RWPE1 (cell line): Measurements from ENCODE around the gene MRTO4.
A peak's percentile ranks its signal among the peaks of the same experiment; 100 is the strongest.
"Not testable (repeated sequence)": the region's sequence is repeated elsewhere in the genome, so short reads cannot be mapped to it uniquely, and the experiment has no call there.

Experiments
- CTCF ChIA-PET: fragments of 350-600 bp; sonication (Branson Sonifier 250); formaldehyde crosslinking; extraction: SDS; loops from one replicate; lab custom pipeline; 2021; lab: Yijun Ruan, JAX
- POLR2A ChIA-PET: fragments of 400-600 bp; formaldehyde crosslinking; extraction: SDS; loops from one replicate; lab custom pipeline; 2020; ENCODE audit warnings: antibody characterized with exemption; ENCODE audit not compliant: low non-redundant PET; lab: Yijun Ruan, JAX
- DNase-seq: peaks from one replicate; pipeline ENCODE4 v3.0.0; 2012; ENCODE audit warnings: low spot score
- H3K27ac ChIP-seq: fragments of 450-650 bp; 2 replicates; pipeline ENCODE4 v1.5.1; 2017
- CTCF ChIP-seq: fragments of 450-650 bp; conservative IDR thresholded peaks from 2 replicates; pipeline ENCODE4 v1.5.1; 2017; ENCODE audit warnings: low read depth, mild to moderate bottlenecking

MRTO4 gene

DNA sequence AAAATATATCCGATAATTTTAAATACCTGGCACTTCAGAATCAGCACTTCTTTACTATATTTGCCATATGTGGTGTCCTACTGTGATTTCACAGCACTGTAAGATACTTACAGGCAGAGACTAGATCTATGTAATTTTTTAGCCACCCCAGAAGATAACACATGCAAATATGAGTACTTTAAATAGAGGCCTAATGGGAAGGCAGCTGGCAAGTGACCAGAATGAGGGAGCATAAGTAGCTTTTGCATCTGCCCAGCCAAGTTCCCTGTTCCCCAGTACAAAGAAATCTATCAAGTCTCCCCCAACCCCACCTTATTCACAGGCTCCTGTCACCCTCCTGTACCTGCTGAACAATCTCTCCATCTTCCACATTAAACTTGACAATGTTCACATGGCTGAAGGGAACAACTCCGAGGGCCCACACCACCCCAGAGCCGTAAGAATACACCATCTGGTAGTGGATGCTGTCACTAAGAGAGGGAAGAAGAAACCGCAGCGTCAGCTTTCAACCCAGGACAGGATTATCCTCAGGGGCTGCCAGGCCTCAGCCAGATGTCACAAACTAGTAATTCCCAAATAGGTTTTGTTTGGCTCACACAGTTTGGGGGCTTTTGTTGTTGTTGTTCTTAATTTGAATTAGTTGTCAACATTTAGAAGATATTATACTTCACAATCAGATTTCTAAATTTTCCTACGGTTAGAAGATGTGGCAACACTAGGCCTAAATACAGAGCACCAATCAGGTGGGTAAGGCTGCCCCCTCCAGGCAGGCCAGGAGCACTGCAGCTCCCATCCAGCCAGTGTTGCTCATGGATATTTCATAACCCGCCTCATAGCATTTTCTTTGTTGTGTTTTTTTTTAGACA lies 10.7 kb upstream of the MRTO4 start:
- ChIA-PET POLR2A (no interaction called here), CTCF (interaction anchor here (0.8 to 1.0 kb wide), 3 partner anchors 19 to 25 kb away, joined by 3 to 8 read pairs (median 3); no protein-coding TSS in a partner anchor)
- no peak overlapping the region for H3K27ac ChIP-seq
- TF ChIP-seq CTCF, result peak; percentile 88
- DNase-seq, result peak; percentile 75

- CTCF ChIA-PET, result no interaction called here
- POLR2A ChIA-PET, result interaction anchor here (0.6 kb wide), 1 partner anchor 13 kb away, joined by 4 read pairs; no protein-coding TSS in a partner anchor
- H3K27ac ChIP-seq, result peak overlapping the region; percentile 97
- no peak for TF ChIP-seq CTCF
- DNase-seq, result peak; percentile 42
These were observed 838 bp upstream of the MRTO4 start for GRCh38 chr1:19250629-19251304.

GRCh38 chr1:19254416-19254815 lies 2.8 kb downstream of the MRTO4 start:
- no peak for TF ChIP-seq CTCF
- no peak overlapping the region for H3K27ac ChIP-seq
- no peak for DNase-seq
- CTCF ChIA-PET, result no interaction called here
- POLR2A ChIA-PET, result no interaction called here

DNA sequence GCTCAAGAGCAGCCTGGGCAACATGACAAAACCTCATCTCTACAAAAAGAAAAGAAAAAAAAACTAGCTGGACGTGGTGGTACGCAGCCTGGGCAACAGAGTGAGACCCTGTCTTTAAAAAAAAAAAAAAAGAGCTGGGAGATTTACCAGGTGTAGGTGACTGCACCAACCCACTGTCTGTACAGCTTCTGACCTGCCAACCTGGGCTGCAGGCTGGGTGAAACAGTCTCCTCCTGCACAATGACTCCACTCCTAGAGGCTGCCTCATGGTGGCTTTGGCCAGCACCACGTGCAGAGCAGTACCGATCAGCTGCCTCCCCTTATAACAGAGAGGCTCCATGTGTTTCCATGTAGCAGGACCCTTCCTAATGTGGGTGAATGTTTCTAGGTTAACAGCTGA lies 3.7 kb downstream of the MRTO4 start:
- no peak for DNase-seq
- ChIA-PET POLR2A (no interaction called here), CTCF (interaction anchor here (0.6 to 0.7 kb wide), 2 partner anchors 12 to 401 kb away, joined by 3 to 4 read pairs; no protein-coding TSS in a partner anchor)
- no peak overlapping the region for H3K27ac ChIP-seq
- no peak for TF ChIP-seq CTCF

- POLR2A ChIA-PET, result not testable (repeated sequence)
These were observed 4.7 kb downstream of the MRTO4 start for GRCh38 chr1:19256301-19256700.

DNA sequence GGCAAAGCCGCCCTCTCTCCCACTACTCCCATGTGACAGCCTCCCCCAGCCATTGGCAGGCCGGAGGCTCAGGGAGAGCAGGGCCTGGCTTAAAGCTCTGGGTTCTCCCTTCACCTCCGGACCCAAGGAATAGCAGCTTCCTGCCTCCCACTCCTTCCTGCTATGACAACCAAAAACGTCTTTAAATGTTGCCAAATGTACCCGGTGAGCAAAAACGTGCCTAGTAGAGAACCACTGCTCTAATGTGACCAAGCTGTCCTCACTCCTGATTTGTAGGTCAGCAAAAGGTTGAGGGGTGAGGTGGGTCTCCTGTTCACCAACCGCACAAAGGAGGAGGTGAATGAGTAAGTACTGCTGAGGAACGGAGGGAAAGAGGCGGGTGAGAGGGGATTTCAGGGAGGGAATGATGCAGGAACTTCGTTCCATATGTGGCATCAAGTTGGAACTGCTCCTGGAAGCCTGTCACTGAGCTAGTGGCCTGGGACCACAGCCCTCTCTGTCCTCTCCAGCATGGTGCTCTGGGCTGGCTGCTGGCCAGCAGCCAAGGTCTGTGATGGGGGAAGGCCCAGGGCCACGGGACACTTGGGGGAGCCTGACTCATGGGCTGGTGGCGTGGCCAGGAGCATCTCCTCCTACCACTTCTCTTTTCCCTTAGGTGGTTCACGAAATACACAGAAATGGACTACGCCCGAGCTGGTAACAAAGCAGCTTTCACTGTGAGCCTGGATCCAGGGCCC lies 5.7 kb downstream of the MRTO4 start:
- ChIA-PET POLR2A (no interaction called here), CTCF (no interaction called here)
- no peak for TF ChIP-seq CTCF
- no peak for DNase-seq
- H3K27ac ChIP-seq, result no peak overlapping the region

More at GRCh38 chr1:19256301-19256700, 4.7 kb downstream of the MRTO4 start:
- not testable (repeated sequence) for DNase-seq
- H3K27ac ChIP-seq, result peak overlapping the region; percentile 13; the same call in 1 of the 2 replicates
- CTCF ChIA-PET, result interaction anchor here (0.6 kb wide), 1 partner anchor 51 kb away, joined by 3 read pairs; no protein-coding TSS in a partner anchor
